WI38 (cell line): ENCODE data around the gene SPOCD1.

Source experiments
- H3K4me3 ChIP-seq: 2 replicates; pipeline ENCODE4 v1.5.1; 2011; ENCODE audit warnings: low read depth, mild to moderate bottlenecking, control low read depth, low read length
- TF ChIP-seq, protein P1 (sequence below): IDR thresholded peaks from 2 replicates; pipeline ENCODE4 v1.5.1; 2012; ENCODE audit warnings: low read depth, mild to moderate bottlenecking, control low read depth, low read length

Gene SPOCD1

DNA sequence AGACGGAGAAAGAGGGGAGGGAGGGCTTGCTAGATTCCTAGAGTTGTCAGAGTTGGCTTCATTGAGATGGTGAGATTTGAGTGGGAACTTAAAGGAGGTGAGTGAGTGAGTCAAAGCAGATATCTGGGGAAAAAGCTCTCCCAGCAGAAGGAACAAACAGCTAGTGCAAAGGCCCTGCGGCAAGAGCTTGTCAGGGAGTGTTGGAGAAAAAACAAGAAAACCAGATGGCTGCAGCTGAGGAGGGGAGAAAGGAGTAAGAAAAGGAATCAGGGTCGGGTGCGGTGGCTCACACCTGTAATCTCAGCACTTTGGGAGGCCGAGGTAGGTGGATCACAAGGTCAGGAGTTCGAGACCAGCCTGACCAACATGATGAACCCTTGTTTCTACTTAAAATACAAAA is 40.3 kb upstream of the SPOCD1 start:
- TF ChIP-seq, protein P1, sequence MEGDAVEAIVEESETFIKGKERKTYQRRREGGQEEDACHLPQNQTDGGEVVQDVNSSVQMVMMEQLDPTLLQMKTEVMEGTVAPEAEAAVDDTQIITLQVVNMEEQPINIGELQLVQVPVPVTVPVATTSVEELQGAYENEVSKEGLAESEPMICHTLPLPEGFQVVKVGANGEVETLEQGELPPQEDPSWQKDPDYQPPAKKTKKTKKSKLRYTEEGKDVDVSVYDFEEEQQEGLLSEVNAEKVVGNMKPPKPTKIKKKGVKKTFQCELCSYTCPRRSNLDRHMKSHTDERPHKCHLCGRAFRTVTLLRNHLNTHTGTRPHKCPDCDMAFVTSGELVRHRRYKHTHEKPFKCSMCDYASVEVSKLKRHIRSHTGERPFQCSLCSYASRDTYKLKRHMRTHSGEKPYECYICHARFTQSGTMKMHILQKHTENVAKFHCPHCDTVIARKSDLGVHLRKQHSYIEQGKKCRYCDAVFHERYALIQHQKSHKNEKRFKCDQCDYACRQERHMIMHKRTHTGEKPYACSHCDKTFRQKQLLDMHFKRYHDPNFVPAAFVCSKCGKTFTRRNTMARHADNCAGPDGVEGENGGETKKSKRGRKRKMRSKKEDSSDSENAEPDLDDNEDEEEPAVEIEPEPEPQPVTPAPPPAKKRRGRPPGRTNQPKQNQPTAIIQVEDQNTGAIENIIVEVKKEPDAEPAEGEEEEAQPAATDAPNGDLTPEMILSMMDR = no peak
- no peak overlapping the region for H3K4me3 ChIP-seq

- H3K4me3 ChIP-seq = no peak overlapping the region
- TF ChIP-seq, protein P1 = no peak
Measured at GRCh38 chr1:31855038-31855845, 39.4 kb upstream of the SPOCD1 start.

DNA sequence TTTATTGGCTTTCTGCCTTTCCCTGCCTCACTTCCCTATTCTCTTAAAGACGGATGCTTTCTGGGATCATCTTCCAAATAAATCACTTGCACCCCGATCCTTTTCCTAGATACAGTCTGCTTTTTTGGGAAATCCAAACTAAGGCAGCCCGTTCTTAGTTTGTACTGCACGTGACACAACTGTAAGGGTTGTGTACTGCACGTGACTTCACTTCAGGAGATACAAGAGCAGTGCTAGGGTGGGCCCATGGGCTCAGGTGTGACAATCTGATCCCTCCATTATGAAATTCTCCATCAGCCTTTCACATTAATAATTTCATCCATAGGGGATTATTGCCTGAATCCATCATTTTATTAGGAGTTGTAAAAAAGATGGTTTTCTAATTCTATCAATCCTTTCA is 33.8 kb upstream of the SPOCD1 start:
- TF ChIP-seq, protein P1 = no peak
- no peak overlapping the region for H3K4me3 ChIP-seq

DNA sequence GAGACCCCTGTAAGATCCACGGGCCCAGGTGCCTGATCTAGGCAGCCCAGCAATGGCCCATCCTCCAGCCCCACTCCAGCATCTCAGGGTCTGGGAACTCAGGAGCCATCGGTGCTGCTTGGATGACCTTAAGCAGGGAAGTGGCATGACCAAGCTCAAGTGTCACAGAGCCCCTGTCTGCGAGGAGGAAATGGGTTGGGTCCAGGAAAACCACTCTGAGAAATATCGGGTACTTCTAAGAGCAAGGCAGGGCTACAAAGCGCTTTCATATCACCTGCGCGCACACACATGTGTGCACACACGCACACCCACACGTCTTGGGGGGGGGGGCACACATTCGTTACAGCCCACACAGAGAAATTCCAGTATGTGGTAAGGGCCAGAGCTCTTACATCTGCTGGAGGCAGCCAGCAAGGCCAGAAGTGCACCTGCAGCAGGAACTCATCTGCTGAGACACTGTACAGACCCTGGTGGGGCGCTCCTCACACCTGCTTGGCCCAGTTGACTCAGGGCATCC is 32.6 kb upstream of the SPOCD1 start:
- H3K4me3 ChIP-seq = no peak overlapping the region

GRCh38 chr1:31846484-31846883 is 30.7 kb upstream of the SPOCD1 start:
- TF ChIP-seq, protein P1 = no peak
- no peak overlapping the region for H3K4me3 ChIP-seq

More for the DNA sequence above, 32.6 kb upstream of the SPOCD1 start:
- TF ChIP-seq, protein P1 = no peak

- TF ChIP-seq, protein P1 = no peak
- H3K4me3 ChIP-seq = no peak overlapping the region
Measured at GRCh38 chr1:31843506-31843905, 27.7 kb upstream of the SPOCD1 start.

- no peak overlapping the region for H3K4me3 ChIP-seq
- TF ChIP-seq, protein P1 = no peak
Measured at GRCh38 chr1:31839662-31840343, 24.0 kb upstream of the SPOCD1 start.
